Peyer's patch (tissue), 4 donors: ENCODE results near the gene SMIM29. TPM values are rescaled to one million over a fixed set of nuclear protein-coding genes. Genes with fewer than 3 reads are reported as not detected.

ENCODE experiments used
- DNase-seq, 3 donors: peaks; one replicate each; pipeline ENCODE4 v3.0.0-alpha.2; 2017 to 2019
- H3K27ac ChIP-seq, 4 donors: fragments of 200-600 bp; sonication (generic); one replicate each; pipeline ENCODE4 v1.5.1; 2016 to 2019
- H3K27me3 ChIP-seq, 2 donors: fragments of 200-600 bp; sonication (generic); one replicate each; pipeline ENCODE4 v1.5.1; 2019
- H3K36me3 ChIP-seq, 3 donors: fragments of 200-600 bp; sonication (generic); one replicate each; pipeline ENCODE4 v1.5.1; 2016 to 2019
- H3K4me1 ChIP-seq, 4 donors: fragments of 200-600 bp; sonication (generic); one replicate each; pipeline ENCODE4 v1.5.1; 2016 to 2019
- H3K4me3 ChIP-seq, 4 donors: fragments of 200-600 bp; sonication (generic); 1 replicate in 3 of 4; 2 replicates in 1 of 4; pipeline ENCODE4 v1.5.1; 2016 to 2019; ENCODE audit warnings: mild to moderate bottlenecking in 1 of 4
- H3K9me3 ChIP-seq, 4 donors: fragments of 200-600 bp; sonication (generic); one replicate each; pipeline ENCODE4 v1.5.1; 2016 to 2019; ENCODE audit warnings: mild to moderate bottlenecking in 1 of 4
- POLR2A ChIP-seq, 2 donors: fragments of 450-650 bp; IDR thresholded peaks; one replicate each; pipeline ENCODE4 v1.5.1; 2017; ENCODE audit warnings: antibody characterized with exemption in 2 of 2, mild to moderate bottlenecking in 2 of 2, moderate library complexity in 2 of 2
- total RNA-seq, 4 donors: library from RNA; depleted of rRNA; stranded (reverse); fragments of >200 nt; gene quantifications; one replicate each; pipeline ENCODE4 v1.1.0, GENCODE V29; 2016
- TF ChIP-seq, protein P1 (sequence below), 6 experiments: fragments of 450-650 bp in 4 of 6; fragments of 200-600 bp in 2 of 6; sonication (generic) in 1 of 6; IDR thresholded peaks; one replicate each; pipeline ENCODE4 v1.5.1; 2017 to 2019; ENCODE audit warnings: antibody characterized with exemption in 6 of 6, mild to moderate bottlenecking in 3 of 6, moderate library complexity in 1 of 6

Gene SMIM29
- total RNA-seq, 4 donors from 2014 or later: 8.9 to 30.5 (median 14.9) TPM

DNA sequence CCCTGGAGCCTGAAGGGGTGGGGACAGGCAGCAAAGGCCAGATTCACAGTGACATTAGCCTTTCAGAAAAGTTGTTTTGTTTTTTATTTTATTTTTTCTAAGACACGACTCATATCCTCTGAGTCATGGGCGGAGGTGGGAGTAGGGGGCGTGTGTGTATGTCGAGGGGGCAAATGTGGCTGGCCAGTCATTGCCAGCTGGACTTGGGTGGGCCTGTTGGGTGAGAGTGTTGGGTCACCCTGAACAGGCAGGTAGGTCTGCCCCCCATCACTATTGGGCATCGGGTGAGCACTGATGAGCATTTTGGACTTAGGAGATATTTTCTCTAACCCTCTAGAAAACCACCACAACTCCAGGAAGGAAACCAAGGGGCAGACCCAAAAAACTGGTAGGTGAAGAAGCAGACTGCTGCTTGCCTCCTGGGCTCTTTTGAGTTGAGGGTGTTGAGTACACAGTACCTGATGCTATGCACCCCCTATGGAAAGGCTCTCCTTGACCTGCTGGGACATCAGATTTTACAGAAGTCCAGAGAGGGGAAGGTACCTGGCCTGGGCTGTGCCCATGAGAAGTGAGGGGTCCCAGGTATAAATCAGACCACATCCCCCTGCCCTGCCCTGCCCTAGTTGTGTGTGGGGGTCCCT, 5.6 kb downstream of the SMIM29 start:
- Histone ChIP-seq H3K4me1 (peaks cover 0 to 45% (median 12%) of the 10 kb centered on the region in 4 donors), H3K27ac (peak overlapping the region in 2 of 4 donors; percentile 5 to 41)
- peak in 1 of 3 donors; percentile 36 for DNase-seq

DNA sequence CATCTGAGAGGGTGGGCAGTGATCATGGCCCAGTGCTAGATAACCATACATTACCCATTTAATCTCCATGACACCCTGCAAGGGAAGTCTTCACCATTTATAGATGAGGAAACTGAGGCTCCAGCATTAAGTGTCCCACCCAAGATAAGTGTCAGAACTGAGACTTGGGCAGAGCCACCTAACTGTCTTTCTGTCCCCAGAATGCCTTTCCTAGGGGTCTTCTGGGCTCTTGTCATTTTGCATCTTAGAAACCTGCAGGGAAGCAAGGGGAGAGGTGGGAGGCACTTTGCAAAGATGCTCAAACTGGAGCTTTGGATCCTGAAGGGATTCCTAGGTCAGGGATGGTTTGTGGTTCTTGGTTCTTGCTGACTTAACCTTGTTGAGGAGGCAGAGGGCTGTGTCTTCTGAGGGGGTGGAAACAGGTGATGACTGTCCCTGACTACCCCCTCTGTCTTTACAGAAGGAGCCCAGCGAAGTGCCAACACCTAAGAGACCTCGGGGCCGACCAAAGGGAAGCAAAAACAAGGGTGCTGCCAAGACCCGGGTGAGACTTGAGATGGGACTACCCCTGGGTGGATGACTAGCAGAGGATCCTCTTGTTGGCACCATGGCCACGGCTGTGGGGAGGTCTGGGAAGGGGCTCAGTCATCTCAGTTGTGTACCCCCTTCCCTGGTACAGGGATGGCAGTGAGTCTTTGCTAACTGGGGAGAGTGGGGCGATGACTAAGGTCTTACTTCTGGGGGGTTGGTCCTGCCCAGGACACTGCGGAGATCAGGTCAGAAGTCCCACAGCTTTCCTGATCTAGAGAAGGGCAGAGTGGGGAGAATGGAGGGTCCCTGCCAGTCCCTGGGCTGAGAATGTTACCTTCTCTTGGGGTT, 6.3 kb downstream of the SMIM29 start:
- peaks cover 0 to 43% (median 10%) of the 10 kb centered on the region in 4 donors for H3K4me1 ChIP-seq
- peaks cover 0 to 21% (median 0%) of the 10 kb centered on the region in 3 donors for H3K36me3 ChIP-seq
- TF ChIP-seq, protein P1, sequence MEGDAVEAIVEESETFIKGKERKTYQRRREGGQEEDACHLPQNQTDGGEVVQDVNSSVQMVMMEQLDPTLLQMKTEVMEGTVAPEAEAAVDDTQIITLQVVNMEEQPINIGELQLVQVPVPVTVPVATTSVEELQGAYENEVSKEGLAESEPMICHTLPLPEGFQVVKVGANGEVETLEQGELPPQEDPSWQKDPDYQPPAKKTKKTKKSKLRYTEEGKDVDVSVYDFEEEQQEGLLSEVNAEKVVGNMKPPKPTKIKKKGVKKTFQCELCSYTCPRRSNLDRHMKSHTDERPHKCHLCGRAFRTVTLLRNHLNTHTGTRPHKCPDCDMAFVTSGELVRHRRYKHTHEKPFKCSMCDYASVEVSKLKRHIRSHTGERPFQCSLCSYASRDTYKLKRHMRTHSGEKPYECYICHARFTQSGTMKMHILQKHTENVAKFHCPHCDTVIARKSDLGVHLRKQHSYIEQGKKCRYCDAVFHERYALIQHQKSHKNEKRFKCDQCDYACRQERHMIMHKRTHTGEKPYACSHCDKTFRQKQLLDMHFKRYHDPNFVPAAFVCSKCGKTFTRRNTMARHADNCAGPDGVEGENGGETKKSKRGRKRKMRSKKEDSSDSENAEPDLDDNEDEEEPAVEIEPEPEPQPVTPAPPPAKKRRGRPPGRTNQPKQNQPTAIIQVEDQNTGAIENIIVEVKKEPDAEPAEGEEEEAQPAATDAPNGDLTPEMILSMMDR (IDR thresholded peaks at IDR 0.05): no peak
- TF ChIP-seq POLR2A (IDR thresholded peaks at IDR 0.05): no peak
- H3K4me3 ChIP-seq: no peak overlapping the region
- no peaks in the 10 kb centered on the region for H3K9me3 ChIP-seq
- peak in 1 of 3 donors; percentile 40 for DNase-seq
- peak overlapping the region in 1 of 4 donors; percentile 5 for H3K27ac ChIP-seq
- H3K27me3 ChIP-seq: no peaks in the 10 kb centered on the region

More for the DNA sequence above, 5.6 kb downstream of the SMIM29 start:
- no peaks in the 10 kb centered on the region for H3K27me3 ChIP-seq
- H3K4me3 ChIP-seq: no peak overlapping the region
- TF ChIP-seq, protein P1 (IDR thresholded peaks at IDR 0.05): no peak
- TF ChIP-seq POLR2A (IDR thresholded peaks at IDR 0.05): no peak
- no peaks in the 10 kb centered on the region for H3K9me3 ChIP-seq
- peaks cover 0 to 21% (median 0%) of the 10 kb centered on the region in 3 donors for H3K36me3 ChIP-seq

DNA sequence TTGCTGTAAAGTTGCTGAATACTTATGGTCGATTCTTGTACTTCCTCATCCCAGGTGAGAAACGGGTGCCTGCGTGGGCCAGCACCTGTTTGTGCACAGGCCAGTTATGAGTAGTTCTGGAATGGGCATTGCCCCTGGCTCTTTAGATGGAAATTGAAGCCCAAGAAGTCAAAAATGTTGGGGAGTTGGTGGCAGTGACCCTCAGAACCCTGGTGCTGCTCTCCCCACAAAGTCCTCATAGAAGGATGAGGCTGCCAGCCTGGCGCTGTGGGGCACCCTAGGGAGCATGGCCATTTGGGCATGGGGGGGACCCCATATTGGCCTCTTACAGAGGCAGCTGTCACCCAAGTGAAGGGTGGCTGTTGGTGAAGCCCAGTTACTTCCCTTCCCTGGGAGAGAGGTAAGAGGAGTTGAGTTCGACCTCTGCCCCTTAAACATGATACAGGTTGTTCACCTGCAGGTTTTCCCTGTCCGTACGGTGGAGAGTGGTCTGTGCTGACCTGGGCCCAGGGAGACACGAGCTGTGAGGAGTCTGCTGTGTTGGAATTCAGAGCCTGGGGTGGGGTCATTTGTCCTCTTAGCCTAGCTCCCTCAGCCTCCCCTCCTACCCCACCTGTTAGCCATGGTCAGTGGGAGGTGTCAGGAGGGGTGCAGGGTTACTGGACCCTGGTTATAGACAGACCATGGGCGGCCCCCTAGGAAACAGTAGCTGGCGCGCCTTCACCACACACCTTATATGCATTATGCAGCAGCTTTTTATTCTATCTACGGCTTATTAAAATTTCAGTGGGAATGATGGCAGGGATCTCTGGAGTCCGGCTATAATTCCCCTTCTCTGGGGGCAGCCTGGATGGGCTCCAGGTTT, 7.2 kb downstream of the SMIM29 start:
- no peak overlapping the region for H3K27ac ChIP-seq
- TF ChIP-seq, protein P1 (IDR thresholded peaks at IDR 0.05): no peak
- H3K27me3 ChIP-seq: no peaks in the 10 kb centered on the region
- H3K36me3 ChIP-seq: peaks cover 0 to 21% (median 0%) of the 10 kb centered on the region in 3 donors
- no peak overlapping the region for H3K4me3 ChIP-seq
- DNase-seq: peak in 1 of 3 donors; percentile 41
- peaks cover 0 to 40% (median 7%) of the 10 kb centered on the region in 4 donors for H3K4me1 ChIP-seq
- no peaks in the 10 kb centered on the region for H3K9me3 ChIP-seq

DNA sequence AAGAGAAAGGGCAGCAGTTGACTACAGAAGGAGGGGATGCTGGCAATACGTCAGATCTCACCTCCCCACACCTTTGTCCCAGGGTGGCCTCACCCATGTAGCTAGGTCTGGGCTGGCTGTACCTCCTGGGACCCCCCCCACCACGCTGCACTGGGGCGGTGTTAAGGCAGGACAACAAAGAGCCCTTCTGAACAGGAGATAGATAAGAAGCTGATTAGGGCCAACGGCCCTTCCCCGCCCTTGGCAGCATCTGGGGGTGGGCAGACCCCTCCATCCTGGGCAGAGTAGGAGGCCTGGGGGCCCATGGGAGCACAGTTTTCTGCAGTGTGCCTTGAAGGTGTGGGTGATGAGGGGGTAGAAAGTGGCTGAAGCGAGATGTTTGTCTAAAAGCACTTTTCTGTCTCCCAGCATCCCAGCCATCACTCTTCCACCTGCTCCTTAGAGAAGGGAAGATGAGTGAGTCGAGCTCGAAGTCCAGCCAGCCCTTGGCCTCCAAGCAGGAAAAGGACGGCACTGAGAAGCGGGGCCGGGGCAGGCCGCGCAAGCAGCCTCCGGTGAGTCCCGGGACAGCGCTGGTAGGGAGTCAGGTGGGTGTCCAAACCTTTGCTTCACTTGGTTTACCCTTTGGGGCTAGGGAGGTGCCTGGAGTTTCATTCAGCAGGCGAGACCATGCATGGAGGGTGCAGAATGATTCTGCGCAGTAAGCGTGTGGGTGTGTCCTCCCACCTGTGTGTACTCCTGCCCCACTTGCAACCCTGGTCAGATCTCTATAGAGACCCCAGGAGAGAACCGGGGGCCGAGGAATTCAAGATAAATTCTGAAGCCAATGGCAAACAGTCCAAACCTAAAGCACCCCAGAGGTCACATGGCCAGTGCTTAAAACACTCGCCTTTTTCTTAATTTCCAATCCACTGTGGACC, 8.2 kb downstream of the SMIM29 start:
- Histone ChIP-seq H3K36me3 (peaks cover 0 to 21% (median 0%) of the 10 kb centered on the region in 3 donors), H3K27ac (peak overlapping the region in 3 of 4 donors; percentile 2 to 25 (median 3)), H3K27me3 (no peaks in the 10 kb centered on the region), H3K4me3 (no peak overlapping the region), H3K4me1 (peaks cover 0 to 48% (median 7%) of the 10 kb centered on the region in 4 donors), H3K9me3 (no peaks in the 10 kb centered on the region)
- DNase-seq: peak in 2 of 3 donors; percentile 66 to 69
- TF ChIP-seq, protein P1 (IDR thresholded peaks at IDR 0.05): no peak
- no peak for TF ChIP-seq POLR2A (IDR thresholded peaks at IDR 0.05)
